GM19397 (cell line): ENCODE measurements around the gene ACTBL2.
"Not testable (repeated sequence)": the region's sequence is repeated elsewhere in the genome, so short reads cannot be mapped to it uniquely, and the experiment has no call there.

Source experiments
- ATAC-seq: cut with Tn5 transposase; IDR thresholded peaks from one replicate; pipeline ENCODE4 v1.9.1; 2021; ENCODE audit warnings: mild to moderate bottlenecking, moderate library complexity; ENCODE audit not compliant: unreplicated experiment

Gene ACTBL2

DNA sequence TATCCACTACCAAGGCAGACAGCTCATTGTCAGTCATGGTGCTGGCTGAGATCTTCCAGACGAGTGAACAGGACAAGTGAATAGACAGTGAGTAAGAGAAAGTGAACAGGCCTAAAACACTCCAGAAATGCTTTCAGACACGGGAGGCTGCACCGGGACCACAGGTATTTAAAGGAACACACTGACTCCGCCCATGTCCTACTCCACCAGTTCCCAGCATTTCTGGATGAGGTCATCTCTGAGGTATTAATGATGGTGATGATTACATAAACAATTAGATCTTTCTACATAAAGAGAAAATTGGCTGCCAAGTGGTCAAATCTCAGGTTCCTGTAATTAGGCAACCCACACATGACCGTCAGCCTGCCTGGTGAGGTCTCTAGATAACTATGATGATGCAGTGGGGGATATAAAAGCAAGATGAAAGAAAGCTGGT lies at the start of gene ACTBL2:
Gene ACTBL2, minus strand, starts transcription at position 141 of the 436 bp plus-strand sequence. Its CDS starts 104 bp downstream, at position 37.
- ATAC-seq = no peak

DNA sequence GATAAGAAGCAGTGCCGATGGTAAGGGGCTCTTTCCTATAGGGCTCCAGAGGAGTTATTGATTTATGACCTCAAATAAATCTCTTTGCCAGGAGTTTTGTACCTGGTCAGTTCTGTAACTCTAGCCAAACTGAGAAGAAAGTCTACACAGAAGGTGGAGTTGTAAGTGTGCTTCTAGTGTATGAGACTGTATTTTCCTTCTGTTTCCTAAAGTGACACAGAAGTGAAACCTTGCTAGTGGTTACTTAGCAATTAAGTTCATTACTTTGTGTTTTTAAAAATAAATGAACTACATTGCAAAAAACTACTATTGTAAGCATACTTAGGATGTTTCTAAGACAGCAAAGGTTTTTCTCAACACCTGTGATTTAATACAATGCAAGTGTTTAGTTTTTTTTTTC lies 48.7 kb upstream of the ACTBL2 start:
- no peak for ATAC-seq

DNA sequence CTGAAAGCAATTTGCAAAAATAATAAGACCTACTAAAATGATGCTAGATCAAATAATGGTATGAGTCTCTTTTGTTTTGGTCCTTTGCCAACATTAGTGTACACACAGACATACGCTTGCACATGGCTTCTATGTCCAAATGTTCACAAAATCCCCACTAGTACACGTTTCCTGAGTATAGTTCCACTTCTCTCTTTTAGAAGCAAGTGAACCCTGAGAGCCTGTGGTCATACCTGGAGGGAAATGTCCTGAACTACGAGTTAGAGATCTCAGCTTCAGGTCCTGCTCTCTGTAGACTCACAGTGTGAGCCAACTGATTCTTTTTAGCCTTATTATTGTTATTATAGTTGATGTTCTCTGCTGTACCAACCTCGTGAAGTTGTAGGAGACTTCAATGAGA lies 47.3 kb upstream of the ACTBL2 start:
- no peak for ATAC-seq

DNA sequence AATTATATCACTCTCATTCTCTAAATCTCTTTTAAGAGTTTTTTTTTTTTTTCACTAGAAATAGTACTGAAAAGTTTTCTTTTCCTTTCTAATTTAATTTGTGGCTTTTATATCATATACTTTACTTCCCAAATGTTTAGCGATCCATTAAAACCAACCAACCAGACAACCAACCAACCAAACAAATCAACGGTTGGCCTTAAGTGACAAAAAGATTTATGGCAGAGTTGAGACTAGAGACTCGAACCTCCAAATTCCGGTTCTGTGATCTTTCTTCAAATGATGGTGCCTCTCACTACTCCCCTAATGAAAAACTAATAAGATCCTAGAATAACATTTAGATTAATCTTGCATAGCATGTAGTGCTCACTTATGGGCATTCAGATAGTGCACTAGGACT lies 45.3 kb upstream of the ACTBL2 start:
- ATAC-seq = no peak

DNA sequence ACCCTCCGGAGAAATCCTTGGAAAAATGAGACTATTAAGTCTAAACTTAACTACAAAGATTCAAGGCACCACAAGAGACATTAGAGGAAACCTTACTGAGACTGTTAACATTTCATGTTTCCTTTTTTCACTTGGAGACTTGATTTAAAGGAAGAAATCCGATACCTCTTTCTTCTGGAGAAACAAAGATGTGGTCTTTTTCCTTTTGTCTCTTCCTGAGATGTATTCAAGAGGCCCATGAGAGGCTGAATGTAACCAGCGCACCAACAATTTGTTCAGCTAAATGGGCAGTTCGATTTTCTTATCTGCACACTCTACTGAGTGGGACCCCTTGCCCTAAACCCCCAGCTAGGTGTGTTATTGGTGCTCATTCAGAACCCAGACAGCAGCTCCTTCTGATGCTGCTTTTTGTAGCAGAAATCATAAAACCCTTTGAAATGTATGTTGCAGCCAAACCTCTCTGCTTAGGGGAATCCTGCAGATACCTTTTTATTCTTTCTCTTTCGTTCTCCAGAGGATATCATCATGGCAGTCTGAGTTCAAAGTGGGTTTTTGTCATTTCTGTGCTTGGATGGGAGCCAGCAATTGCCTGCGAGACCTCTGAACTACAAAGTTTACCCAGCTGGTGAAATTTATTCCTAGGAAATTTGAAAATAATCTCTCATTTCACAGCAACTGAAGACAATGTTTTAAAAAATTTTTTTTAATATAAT lies 41.9 kb upstream of the ACTBL2 start:
- ATAC-seq = no peak

DNA sequence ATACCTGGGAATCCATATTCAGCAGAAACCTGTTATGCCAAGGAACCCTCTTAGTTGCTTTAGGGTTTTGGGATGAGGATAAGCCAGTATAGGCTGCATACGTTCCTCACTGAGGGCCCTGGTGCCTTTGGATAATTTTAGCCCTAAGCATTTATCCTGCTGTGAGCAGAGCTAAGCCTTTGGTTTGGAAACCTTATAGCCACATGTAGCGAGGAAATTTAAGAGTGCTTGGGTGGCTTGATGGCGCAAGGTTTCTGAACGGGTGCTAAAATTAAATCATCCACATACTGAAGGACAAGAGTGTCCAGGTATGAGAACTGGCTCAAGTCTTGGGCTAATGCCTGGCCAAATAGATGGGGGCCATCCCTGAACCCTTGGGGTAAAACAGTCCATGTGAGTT lies 39.9 kb upstream of the ACTBL2 start:
- not testable (repeated sequence) for ATAC-seq

DNA sequence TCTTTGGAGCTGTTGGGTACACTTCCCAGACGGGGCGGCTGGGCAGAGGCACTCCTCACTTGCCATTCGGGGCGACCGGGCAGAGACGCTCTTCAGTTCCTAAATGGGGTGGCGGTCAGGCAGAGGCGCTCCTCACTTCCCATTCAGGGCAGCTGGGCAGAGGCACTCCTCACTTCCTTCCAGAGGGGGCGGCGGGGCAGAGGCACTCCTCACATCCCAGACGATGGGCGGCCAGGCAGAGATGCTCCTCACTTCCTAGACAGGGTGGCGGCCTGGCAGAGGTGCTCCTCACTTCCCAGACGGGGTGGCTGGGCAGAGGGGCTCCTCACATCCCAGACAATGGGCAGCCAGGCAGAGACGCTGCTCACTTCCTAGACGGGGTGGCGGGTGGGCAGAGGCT lies 35.8 kb upstream of the ACTBL2 start:
- not testable (repeated sequence) for ATAC-seq

DNA sequence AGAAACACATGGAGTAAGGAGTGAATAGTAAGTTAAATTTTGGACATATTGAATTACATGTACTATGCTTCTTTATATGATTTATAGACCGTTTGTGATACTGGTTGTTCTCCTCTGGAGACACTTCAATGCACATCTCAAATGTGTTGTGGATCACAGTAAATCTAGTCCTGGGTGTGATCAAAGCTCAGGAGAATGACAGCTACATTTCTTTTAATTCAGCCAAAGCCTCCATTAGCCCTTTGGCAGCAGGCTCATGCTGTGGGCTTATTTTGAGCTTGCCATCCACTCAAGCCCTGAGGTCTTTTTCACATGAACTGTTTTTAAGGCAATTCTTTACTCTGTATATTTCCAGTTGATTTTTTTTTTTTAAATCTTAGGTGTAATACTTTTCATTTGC lies 34.6 kb upstream of the ACTBL2 start:
- ATAC-seq = no peak

DNA sequence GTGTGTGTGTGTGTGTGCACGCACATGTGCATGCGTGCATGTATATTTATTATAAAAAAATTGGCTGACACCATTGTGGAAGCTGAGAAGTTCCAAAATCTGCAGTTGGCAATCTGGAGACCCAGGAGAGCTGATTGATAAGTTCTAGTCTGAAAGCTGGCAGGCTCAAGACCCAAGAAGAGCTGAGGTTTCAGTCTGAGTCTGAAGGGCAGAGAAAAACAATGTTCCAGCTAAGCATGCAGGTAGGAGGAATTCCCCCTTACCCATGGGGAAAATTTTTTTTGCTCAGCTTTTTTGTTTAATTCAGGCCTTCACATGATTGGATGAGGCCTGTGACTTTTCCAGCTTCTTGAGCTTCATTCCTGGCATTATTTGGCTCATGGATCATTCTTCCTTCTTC lies 31.2 kb upstream of the ACTBL2 start:
- no peak for ATAC-seq

DNA sequence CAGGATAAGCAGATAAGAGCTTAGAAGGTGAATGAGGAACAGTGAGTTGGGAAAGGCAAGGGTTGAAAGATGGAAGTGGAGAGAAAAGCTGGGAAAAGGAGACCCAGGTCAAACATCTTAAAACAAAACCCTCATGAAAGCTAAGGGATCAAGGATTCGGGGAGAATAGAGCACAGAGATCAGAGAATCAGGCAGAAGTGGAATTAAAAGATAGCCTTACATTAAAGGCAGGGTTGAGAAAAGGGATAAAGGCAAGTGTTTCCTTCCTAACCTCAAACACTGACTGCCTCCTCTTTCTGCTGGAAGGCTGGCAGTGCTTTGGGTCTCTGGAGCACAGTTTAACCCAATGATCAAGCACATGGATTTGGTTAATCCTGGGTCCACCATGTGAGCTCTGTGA lies 28.7 kb upstream of the ACTBL2 start:
- ATAC-seq = no peak

DNA sequence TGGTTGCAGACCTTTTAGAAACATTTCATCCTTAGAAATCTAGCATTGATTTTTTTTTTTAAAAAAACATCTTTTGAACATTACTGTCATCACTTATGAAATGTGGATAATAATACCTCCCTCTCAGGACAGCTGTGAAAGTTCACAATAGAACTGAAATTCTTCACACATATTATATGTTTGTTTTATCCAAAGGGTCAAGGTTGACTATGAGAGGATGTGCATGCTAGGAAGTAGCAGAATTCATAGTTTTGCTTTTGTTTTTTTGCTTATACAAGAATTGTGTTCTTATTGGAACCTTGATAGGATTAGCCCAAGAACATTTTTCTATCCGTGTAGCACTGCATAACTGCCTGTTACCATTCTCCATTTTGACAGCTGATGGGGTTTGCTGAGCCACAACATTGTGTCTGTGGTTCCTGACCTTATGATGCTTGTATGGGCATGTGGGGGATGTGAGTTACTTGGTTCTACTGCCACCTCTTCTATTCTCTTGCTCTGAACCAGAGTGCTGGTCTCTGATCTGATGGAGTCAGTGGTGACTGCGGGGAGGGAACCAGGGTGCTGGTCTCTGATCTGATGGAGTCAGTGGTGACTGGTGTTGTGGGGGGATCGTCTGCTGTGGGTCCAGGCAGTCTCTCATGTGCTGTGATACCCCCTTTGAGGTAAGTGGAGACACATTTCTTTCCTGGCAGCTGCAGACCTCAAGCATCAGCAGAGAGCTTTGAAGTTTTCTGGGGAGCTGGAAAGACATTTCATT lies 27.1 kb upstream of the ACTBL2 start:
- no peak for ATAC-seq

DNA sequence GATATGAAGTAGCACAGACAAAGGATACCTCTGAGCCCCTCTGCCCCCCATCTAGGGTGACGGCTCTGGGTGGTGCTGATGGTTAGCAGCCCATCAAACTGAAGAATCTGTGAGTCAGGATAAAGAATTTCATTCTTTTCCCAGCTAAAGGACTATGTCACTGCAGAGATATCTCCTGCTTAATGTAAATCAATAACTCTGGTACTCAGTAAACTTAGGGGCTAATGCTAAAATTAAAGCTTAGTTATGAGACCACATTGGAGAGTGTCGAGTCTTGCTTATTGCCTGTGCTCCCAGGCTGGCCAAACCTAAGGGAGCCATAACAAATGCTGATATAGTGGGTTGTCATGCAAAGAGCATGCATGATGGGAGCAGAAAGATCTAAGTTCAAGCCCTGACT lies 25.6 kb upstream of the ACTBL2 start:
- ATAC-seq = no peak

DNA sequence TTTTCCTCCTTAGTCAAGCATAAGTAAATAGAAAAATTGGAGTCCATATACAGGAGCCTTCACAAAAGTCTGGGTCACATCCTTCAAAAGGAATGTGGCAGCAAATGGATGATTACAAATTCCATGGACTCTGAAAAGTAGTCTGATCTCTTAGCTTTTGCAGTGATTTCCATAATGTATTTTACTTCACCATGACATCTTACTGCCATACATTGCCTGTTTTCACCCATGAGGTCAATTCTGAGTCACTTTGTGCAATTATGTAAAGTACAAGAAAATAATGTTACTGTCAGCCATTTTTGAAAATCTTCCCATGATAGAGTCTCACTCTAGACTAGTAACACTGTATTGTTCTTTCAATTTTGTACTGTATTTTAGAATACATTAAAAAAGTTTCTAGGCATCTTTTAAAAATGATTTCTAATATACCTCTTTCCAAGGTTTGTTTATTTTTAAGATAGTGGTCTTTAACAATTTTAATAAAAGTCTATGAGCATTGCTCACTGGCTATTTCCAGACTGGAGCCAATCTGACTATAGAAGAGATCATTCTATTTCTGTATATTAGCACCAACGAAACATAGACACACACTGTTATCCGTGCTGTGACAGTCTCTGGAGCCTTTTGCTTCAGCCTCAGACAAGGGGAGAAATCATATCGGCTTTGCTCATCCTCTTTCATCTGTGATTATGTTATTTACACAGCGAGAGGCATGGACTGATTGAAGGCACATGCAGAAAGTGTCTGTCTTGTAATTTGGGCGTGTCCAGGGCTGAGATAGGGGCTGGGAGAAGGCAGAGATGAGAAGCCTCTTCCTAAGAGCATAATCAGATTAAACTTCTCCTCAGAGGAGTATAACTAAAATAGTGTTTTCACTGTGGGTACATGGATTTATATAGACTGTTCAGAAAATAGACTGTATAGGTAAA lies 22.9 kb upstream of the ACTBL2 start:
- no peak for ATAC-seq

DNA sequence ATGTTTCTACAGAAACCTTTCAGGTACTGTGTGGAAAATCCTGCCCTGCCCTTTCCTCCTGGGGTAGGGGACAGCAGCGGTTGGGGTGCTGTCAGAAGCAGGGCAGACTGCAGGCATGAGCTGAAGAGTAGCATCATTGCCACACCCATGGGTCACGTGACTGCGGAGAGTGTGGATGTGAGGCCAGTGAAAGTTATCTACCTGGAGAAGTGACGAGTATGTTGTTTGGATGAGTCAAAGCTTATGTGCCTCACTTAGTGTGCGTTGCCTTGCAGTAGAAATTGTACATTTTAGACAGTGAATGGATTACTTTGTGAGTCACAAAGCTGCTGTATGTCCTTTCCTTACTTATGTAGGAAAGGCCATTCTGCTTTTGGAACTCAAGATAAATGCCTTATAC lies 21.7 kb upstream of the ACTBL2 start:
- ATAC-seq = no peak

DNA sequence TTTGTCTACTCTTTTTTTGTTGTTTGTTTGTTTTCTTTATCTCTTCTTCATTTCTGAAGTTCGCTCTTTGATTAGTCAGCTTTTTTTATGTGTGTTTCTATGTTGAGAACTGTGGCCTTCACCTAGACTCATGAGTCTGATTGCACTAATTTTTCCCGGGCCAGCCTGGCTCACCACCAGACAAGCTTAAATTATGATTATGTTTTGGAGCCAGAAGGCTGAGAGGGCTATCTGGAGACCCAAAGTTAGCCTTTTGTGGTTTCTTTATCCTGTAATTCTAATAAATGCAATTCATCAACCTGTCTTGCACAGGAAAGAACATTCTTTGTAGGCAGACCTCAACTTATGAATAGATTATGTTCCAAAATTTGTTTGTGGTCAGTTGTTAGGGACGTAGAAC lies 20.8 kb upstream of the ACTBL2 start:
- ATAC-seq = no peak

DNA sequence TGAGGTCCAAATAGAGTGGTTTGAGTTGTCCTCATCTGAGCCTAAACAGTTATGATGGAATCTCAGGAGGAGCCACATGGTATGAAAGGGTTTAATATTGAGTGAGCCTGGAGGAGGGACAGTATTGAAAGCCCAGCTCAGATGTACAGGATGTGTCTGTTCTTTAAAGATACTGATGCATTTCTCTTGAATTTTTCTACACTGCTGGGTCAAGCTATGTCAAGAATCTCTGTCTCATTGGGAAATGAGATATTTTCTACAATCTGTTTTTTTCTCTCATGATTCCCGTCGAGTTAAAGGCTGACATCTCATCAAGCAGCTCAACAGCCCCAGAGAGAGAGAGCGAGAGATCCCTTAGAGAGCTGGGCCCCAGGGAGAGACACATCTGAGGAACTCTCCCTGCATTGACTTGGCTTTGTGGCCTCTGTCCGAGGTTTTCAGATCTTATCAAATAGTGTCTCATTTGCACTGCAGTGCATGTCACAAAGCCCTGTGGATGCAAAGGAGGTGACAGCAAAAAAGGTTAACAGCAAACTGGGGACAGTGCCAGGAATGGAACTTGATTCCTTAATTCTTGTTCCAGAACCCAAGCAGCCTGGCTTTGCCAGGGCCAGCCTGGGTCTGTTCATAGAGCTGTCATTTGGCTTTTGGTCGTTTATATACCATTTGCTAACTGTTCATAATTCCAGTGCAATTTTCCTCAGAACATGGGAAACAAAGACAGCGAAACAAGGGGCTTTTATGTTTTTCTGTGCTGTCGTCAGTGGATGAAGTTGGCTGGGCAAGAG lies 19.0 kb upstream of the ACTBL2 start:
- no peak for ATAC-seq

DNA sequence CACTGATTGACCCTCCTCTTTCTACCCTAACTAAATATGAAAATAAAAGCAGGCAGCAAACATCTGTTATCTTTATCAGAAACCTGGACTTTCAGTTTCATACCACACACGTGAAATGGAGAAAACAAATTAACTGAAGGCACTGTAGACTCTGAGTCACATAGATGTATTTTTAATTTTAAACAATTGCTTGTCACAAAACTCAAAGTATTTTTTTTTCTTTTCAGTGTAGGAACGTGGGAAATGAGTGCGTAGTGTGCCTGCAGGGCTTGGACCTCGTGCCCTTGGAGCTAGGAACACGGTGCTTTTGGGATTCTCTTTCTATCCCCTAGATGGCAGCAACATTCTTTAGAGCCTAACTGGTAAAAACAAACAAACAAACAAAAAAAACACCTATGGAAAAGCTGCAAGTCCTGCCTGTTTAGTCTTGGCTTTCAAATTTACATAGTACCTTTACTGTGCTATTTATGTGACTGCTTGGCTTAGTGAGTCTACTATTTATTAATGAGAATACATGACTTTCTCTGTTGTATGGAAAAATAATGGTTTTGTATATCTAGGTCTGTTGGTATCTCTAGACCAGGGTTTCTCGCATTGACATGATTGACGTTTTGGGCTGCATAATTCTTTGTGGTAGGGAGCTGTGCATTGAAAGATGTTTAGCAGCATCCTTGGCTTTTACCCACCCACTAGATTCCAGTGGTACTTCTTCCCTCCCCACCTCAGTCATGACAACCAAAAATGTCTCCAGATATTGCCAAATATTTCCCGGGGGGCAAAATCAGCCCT lies 16.8 kb upstream of the ACTBL2 start:
- ATAC-seq = peak; percentile 77

DNA sequence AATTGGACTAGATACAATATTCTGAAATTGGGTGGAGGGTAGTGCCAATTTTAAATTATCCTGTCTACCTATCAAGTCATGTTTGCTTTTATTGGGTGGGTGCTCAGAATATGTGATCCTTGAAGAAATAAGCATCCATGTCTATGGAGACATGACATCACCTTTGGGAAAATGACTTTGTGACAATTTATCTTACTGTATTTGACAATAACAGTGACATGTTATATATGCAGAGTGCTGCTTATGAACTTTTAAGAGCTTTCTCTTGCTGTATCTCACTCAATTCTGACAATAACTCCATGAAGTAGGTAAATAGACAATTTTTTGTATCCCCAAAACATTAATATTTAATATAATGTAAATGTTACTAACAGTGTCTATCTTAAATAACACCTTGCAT lies 15.1 kb upstream of the ACTBL2 start:
- no peak for ATAC-seq

DNA sequence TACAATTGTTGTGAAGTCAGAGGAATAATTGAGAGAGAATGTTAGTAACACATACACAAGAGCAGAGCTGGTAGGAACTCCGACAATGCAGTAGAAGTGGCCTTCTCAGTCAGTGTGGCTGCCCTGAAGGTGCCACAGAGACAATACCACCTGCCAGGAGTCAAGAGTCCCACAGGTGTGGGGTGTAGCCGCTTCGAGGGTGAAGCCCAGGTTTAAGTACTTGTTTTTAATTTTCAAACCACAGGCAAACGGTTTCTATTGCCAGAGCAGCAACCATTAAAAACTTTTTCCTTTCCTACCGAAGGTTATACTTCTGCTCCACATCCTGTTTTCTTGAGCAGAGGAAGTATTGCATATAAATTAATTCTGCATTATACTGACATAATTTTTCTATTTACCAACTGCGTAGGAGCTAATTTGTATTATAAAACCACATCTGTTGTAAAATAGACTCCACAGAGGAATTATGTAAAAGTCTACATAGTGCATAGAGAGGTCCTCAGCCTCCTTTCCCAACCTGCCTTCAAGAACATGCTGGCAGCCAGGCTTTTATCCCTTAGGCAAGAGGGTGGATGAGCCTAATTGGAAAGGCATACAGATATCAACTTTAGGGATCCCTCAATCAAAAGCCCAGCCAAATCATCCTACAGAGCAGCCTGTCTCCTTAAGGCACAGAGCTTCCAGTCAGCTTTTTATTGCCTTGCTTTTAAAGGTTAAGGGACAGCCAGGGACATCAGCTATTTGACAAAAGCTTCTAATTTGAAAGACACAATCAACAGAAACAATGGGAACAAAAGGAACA lies 12.9 kb upstream of the ACTBL2 start:
- ATAC-seq = no peak
